GM21737 (cell line): Measurements from ENCODE around the gene MKRN2OS.

Experiments used
- ATAC-seq: cut with Tn5 transposase; IDR thresholded peaks from one replicate; pipeline ENCODE4 v1.9.1; 2021; ENCODE audit warnings: mild to moderate bottlenecking, moderate library complexity; ENCODE audit not compliant: unreplicated experiment

Gene MKRN2OS

DNA sequence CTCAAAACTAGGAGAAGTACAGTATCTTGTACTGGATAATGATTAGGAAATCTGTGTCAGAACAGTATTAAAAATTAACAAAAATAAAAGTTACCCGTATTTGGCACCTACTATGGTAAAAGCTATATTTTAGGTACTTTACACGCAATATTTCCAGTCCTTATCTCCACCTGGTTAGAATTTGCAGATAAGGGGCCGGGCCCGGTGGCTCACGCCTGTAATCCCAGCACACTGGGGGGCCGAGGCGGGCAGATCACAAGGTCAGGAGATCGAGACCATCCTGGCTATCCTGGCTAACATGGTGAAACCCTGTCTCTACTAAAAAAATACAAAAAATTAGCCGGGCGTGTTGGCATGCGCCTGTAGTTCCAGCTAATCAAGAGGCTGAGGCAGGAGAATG, 28.4 kb downstream of the MKRN2OS start:
- no peak for ATAC-seq

- ATAC-seq, result no peak
These were observed 29.7 kb downstream of the MKRN2OS start for GRCh38 chr3:12515631-12516030.

GRCh38 chr3:12513694-12514446, 31.4 kb downstream of the MKRN2OS start:
- no peak for ATAC-seq

DNA sequence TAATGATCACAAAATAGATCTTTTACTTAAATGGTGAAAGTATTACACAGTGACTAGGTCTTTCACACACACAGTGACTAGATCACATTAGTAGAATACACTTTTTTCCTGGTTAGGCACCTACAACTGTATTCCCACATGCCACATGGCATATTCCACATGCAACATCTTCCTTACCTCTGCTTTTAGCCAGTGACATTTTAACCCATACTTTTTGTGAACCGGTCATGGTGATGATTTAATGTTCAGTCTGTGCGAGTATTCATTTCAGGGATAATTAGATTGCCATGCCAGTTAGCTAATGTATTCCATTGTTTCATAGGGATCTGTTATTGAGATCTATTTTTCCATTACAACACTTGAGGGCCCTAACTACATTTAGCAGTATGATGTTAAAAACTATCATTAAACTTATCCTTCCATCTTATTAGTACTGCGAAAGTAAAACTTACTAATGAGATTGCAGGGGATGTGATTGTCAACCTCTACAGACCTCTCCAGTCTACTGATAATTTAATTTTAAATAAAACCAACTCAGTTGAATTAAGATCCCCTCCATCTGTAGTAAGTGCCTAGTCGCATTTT, 32.7 kb downstream of the MKRN2OS start:
- ATAC-seq, result no peak

DNA sequence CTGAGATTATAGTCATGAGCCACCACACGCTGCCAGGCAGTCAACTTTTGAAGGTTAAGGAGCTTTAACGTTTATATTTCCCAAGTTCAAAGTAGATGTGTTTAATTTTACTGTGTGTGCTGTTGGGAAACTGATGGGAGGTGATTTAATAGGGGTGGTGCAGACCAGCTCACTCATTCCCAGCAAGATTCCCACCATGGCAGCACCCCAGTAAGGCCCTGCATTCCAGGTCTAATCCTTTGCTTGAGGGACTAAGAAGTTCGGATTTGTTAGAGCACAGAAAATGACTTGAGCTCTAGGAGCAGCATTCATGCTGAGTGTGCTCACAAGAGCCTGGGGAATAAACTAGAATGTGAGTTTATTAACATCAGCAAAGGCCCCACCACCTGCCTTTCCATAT, 35.8 kb downstream of the MKRN2OS start:
- no peak for ATAC-seq

- no peak for ATAC-seq
These were observed 37.0 kb downstream of the MKRN2OS start for GRCh38 chr3:12508291-12508700.

- no peak for ATAC-seq
These were observed 37.6 kb downstream of the MKRN2OS start for GRCh38 chr3:12507591-12508281.

DNA sequence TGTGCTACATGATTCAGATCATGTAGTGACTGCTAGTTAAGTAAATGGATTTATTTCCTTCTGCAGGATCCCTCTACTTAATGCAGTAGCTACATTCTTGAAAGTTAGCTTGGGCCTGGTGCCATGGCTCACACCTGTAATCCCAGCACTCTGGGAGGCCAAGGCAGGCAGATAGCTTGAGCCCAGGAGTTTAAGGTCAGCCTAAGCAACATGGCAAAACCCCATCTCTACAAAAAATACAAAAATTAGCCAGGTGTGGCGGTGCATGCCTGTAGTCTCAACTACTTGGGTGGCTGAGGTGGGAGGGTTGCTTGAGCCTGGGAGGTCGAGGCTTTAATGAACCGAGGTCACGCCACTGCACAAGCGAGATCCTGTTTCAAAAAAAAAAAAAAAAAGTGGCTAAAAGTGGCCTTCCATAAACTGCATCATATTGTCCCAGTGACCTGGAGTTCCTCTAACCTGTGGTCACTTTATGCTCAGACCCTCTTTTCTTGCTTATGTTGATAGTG, 39.0 kb downstream of the MKRN2OS start:
- no peak for ATAC-seq

- ATAC-seq, result no peak
These were observed 42.0 kb downstream of the MKRN2OS start for GRCh38 chr3:12503126-12503957.

DNA sequence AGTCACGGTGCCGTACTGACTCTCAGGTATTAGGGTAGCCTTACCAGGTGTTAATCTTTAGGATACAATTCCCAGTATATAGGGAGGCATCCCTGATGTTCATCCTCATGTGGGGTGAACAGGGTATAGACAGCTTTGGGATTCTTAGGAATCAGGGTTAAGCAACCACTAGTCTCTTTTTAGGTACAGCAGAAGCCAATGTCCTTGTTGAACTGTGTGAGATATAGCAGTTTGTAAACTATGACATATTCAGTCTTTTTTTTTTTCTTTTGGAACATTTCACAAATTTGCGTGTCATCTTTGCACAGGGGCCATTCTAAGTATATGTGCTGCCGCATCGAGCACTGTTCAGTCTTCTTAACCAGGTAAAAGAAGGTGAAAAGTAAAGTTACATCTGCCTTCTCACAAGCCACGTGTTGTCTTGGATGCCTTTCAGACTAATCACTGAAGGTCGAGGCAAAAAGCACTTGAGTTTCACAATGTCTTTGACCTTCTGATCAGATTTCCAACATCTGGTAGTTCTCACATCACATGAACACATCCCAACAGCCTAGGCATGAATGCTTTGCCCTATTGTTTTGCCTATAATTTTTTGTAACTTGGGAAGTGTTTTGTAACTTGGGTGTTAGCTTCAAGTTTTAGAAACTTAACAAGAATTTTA, 43.8 kb downstream of the MKRN2OS start:
- ATAC-seq, result no peak

DNA sequence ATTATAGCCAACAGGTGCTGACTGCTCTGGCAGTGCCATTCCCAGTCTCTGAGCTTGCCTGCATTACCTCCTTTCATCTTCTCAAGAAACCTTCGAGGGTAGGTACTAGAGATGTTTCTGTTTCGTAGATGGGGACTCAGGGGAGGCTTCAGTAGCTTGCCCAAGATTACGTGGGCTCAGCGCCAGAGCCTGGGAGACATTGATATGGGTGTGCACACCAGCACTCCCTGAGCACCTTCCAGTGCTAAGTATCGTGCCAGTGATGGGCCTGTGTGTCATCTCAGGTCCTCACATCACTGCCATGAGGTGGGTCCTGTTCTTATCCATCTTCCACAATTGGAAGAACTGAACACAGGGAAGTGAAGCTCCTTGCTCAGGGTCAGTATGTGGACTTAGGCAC, 45.8 kb downstream of the MKRN2OS start:
- no peak for ATAC-seq

DNA sequence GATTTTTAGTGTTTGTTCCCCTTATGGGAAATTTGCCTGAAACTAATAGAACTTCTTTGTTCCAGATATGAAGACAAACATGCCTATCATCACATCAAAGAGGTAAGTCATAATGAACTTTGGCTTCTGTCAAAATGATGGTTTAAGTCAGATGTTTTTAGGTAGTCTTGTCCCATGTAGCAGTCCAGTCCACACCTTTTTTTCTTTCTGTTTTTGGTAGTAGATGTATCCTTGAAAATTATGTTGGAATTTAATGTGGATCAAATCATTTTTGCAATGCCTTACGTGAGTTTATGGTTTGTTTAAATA, 48.9 kb downstream of the MKRN2OS start:
- ATAC-seq, result no peak

DNA sequence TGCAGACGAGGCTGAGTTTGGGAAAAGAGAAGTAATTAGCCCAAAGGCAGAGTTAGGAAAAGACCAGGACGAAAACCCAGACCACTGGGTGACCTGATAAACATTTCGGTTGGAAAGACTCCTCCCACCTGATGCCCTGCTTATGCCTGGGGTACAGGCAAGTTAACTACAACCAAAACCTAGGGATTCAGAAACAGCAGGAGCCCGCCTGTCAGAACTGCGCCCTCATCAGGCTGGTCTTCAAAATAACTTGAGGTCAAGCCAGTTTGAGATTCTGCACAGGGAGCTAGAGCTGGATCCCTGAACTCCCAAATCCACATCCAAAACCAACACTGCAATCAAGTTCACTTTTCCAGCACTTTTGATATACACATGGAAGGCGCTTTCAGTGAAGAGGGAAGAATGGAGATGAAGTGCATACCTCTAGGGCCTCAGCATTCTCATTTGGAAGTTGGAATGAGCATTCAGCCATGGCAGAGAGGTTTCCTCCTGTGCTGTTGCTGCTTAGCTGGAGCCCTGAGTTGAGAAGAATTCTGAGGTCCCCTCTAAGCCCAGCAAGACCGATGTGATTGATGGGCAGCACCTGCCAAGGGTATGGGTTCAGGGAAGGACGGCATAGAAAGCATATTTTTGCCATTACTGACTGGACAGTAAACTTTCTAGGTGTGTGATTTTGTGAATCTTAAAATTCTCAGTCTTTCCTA, 49.4 kb downstream of the MKRN2OS start:
- ATAC-seq, result no peak

- no peak for ATAC-seq
These were observed 54.8 kb downstream of the MKRN2OS start for GRCh38 chr3:12490547-12490946.

DNA sequence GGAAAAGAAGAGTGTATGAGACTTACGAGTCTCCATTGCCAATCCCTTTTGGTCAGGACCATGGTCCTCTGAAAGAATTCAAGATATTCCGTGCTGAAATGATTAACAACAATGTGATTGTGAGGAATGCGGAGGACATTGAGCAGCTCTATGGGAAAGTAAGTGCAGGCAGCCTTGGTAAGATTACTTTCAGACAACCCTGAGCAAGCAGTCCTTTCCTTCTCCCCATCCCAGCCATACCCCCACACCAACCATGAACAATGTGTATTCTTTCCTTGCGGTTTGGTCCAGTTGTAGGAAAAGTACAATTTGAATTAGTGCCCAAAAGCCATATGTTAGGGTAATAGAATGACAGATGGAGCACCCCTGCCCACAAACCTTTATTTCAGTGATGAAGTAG, 55.5 kb downstream of the MKRN2OS start:
- no peak for ATAC-seq
